ENCODE measurements around the gene HMCN2.

The HMCN2 gene

DNA sequence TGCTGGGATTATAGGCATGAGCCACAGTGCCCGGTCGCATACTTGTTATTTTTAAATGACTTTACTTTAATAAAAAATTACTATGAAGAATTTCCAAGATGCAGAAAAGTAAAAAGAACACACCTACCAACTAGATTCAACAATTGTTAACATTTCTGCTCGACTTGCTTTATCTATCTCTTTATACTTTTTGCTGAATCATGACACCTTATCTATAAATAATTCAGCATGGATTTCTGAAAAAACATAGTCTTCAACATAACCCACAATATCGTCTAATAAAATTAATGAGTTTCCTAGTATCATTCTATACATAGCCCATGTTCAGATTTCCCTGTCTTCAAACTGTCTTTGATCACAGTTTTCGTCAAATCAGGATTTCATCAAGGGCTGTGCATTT is 25.9 kb downstream of the HMCN2 start:
- TF ChIP-seq, protein P1, sequence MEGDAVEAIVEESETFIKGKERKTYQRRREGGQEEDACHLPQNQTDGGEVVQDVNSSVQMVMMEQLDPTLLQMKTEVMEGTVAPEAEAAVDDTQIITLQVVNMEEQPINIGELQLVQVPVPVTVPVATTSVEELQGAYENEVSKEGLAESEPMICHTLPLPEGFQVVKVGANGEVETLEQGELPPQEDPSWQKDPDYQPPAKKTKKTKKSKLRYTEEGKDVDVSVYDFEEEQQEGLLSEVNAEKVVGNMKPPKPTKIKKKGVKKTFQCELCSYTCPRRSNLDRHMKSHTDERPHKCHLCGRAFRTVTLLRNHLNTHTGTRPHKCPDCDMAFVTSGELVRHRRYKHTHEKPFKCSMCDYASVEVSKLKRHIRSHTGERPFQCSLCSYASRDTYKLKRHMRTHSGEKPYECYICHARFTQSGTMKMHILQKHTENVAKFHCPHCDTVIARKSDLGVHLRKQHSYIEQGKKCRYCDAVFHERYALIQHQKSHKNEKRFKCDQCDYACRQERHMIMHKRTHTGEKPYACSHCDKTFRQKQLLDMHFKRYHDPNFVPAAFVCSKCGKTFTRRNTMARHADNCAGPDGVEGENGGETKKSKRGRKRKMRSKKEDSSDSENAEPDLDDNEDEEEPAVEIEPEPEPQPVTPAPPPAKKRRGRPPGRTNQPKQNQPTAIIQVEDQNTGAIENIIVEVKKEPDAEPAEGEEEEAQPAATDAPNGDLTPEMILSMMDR (IDR thresholded peaks at IDR 0.05; ENCODE audit: insufficient read depth, low read depth, low read length, missing control alignments) = no peak
- DNase-seq (ENCODE audit: low read depth) = no peak
- no peak overlapping the region for H3K4me3 ChIP-seq (ENCODE audit: low read length)

DNA sequence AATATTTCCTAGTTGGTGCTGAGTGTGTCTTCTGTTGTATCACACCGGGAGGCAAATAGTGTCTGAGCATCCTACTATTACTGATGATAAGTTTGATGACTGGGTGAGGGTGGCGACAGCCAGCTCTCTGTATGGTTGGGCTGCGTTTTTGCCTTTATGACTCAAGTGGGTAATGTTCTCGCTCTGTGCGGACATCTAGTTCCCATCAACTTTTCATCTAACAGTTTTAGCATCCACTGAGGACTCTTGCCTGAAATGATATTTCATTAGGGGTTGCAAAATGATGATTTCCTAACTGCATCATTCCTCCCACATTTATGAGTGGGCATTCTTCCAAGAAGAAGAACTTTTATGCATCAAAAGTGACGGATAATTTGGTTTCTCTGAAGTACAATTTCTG is 26.5 kb downstream of the HMCN2 start:
- TF ChIP-seq, protein P1 (IDR thresholded peaks at IDR 0.05; ENCODE audit: insufficient read depth, low read depth, low read length, missing control alignments) = no peak
- H3K4me3 ChIP-seq (ENCODE audit: low read length) = no peak overlapping the region
- DNase-seq (ENCODE audit: low read depth) = no peak

DNA sequence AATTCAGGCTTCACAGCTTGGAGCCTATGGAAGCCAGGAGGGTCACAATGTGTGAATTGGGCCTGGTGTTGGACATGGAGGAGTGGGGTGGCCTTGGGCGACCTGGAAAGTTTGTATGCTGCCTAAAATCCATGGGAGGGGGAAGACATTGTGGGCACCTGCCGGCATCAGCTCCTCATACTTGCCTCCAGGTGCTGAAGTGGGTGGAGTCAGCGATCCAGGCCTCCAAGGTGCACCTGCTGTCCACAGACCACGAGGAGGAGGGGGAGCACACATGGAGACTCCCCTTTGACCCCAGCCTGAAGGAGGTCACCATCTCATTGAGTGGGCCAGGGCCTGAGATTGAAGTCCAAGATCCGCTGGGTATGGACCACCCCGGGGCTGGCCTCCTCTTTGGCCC is 29.1 kb downstream of the HMCN2 start:
- TF ChIP-seq, protein P1 (IDR thresholded peaks at IDR 0.05; ENCODE audit: insufficient read depth, low read depth, low read length, missing control alignments) = no peak
- DNase-seq (ENCODE audit: low read depth) = no peak
- no peak overlapping the region for H3K4me3 ChIP-seq (ENCODE audit: low read length)

DNA sequence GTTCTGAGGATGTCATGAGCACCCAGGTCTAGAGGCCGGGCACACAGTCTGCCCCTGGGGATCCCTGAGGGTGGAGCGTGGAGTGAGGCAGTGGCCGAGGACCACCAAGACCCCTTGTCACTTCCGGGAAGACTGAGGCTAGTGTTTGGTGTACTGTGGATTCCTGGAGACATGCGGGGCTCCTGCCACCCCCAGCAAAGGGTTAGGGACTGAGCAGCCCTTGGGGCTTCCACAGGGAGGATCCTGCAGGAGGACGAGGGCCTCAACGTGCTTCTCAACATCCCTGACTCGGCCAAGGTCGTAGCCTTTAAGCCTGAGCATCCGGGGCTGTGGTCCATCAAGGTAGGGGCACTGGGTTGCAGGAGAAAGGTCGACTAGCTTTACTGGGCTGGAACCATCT is 29.9 kb downstream of the HMCN2 start:
- H3K4me3 ChIP-seq (ENCODE audit: low read length) = no peak overlapping the region
- TF ChIP-seq, protein P1 (IDR thresholded peaks at IDR 0.05; ENCODE audit: insufficient read depth, low read depth, low read length, missing control alignments) = no peak
- DNase-seq (ENCODE audit: low read depth) = no peak

DNA sequence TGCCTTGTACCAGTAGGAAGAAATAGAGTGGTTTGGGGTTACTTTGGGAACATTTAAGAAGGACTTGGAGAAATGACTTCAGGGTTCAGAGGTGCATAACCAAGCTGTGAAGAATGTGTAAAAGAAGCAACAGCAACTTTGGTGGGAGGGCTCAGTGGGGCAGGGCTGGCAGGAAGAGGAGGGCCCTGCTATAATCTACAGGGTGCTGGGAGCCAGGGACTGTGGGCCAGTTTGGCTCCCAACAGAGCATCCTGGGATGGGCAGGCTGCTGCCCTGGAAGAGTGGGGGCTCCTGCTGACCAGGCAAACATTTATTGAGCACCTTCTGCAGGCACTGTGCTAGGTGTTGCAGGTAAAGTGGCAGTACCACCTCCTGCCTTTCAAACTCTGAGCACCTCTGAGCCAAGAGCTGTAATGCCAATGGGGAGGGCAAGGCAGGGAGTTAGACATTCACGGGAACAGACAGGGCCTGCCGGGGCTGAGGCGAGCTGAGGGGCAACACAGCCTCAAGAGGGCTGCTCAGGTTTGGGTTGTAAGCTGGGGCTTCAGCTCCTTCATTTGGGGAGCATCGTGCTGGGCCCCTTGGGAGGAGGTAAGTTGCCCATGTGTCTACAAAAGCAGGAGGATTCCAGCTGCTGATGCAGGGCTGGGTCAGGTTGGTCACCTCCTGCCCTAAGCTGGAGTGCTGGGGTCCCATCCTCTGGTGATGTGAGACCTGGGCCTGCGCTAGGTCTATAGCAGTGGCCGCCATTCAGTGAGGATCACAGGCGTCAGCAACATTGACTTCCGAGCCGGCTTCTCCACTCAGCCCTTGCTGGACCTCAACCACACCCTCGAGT is 30.6 kb downstream of the HMCN2 start:
- no peak overlapping the region for H3K4me3 ChIP-seq (ENCODE audit: low read length)
- no peak for DNase-seq (ENCODE audit: low read depth)
- TF ChIP-seq, protein P1 (IDR thresholded peaks at IDR 0.05; ENCODE audit: insufficient read depth, low read depth, low read length, missing control alignments) = no peak

DNA sequence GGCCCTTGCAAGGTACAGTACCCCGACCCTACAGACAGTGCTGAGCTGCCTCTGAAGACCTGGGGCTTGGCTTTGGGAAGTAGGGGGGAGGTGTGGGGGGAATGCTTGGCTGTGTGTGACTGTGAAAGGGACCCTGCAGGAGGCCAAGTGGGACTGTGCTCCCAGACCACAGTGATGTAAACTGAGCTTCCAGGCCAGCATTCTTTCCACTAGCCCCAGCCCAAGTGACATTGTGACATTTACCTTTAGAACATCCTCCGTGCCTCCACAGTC is 31.2 kb downstream of the HMCN2 start:
- no peak for DNase-seq (ENCODE audit: low read depth)
- TF ChIP-seq, protein P1 (IDR thresholded peaks at IDR 0.05; ENCODE audit: insufficient read depth, low read depth, low read length, missing control alignments) = no peak
- no peak overlapping the region for H3K4me3 ChIP-seq (ENCODE audit: low read length)

DNA sequence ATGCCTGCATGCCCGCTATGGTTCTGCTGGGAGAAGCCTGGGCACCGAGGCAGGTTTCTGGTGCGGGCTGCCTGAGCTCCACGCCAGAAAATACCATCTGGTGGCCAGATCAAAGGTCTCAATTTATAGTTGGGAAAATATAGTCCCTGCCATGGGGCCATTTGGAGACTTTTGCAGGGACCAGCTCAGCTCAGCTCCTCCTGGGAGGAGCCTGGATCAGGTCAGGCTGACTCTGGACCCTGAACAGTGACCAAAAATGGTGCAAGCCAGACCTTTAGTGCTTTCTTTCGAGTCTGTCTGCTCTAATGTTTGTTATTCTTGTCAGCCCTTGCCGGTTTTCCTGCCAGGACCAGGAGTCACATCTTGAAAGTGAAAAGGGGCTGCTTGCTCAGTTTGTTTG is 31.8 kb downstream of the HMCN2 start:
- DNase-seq (ENCODE audit: low read depth) = no peak
- TF ChIP-seq, protein P1 (IDR thresholded peaks at IDR 0.05; ENCODE audit: insufficient read depth, low read depth, low read length, missing control alignments) = no peak
- H3K4me3 ChIP-seq (ENCODE audit: low read length) = no peak overlapping the region

All from epithelial cell of esophagus (primary cell).